GM23338 (cell line): Measurements from ENCODE around the gene SCNN1G. TPM values are rescaled to one million over a fixed set of nuclear protein-coding genes. Genes with fewer than 3 reads are reported as not detected.

ENCODE experiments used
- ATAC-seq: fragments of 200-7000 bp; cut with Tn5 transposase; 3 replicates; pipeline ENCODE4 v1.9.1; 2020
- DNase-seq: peaks from one replicate; pipeline ENCODE4 v3.0.0-alpha.2; 2015; ENCODE audit warnings: low spot score
- H2AFZ ChIP-seq: fragments of 200-600 bp; sonication (generic); 2 replicates; pipeline ENCODE4 v1.8.0; 2016; ENCODE audit warnings: antibody characterized with exemption, mild to moderate bottlenecking, moderate library complexity
- H3F3A ChIP-seq: fragments of 200-600 bp; sonication (generic); replicated peaks from 2 replicates; pipeline ENCODE4 v1.8.0; 2017; ENCODE audit warnings: antibody characterized with exemption, mixed run types, low read depth
- H3K27ac ChIP-seq: fragments of 200-600 bp; sonication (generic); 2 replicates; pipeline ENCODE4 v1.6.1; 2016; ENCODE audit warnings: low read depth
- H3K27me3 ChIP-seq: fragments of 200-600 bp; sonication (generic); 2 replicates; pipeline ENCODE4 v1.8.0; 2016; ENCODE audit warnings: mild to moderate bottlenecking, mixed run types, moderate library complexity; ENCODE audit not compliant: insufficient read depth
- H3K36me3 ChIP-seq: fragments of 200-600 bp; sonication (generic); 2 replicates; pipeline ENCODE4 v1.8.0; 2016; ENCODE audit warnings: mild to moderate bottlenecking; ENCODE audit not compliant: insufficient read depth
- H3K4me1 ChIP-seq: fragments of 200-600 bp; sonication (generic); 2 replicates; pipeline ENCODE4 v1.8.0; 2016; ENCODE audit warnings: mild to moderate bottlenecking, moderate library complexity; ENCODE audit not compliant: insufficient read depth
- H3K4me2 ChIP-seq: fragments of 200-600 bp; sonication (generic); 2 replicates; pipeline ENCODE4 v1.7.1; 2017; ENCODE audit warnings: mixed run types
- H3K4me3 ChIP-seq: fragments of 200-600 bp; sonication (generic); 2 replicates; pipeline ENCODE4 v1.6.1; 2016; ENCODE audit warnings: mixed run types
- H3K79me2 ChIP-seq: fragments of 200-600 bp; sonication (generic); replicated peaks from 2 replicates; pipeline ENCODE4 v1.8.0; 2017; ENCODE audit warnings: mild to moderate bottlenecking; ENCODE audit not compliant: insufficient read depth
- H3K9me2 ChIP-seq: fragments of 200-600 bp; sonication (generic); 2 replicates; pipeline ENCODE4 v1.8.0; 2017; ENCODE audit not compliant: insufficient read depth
- H4K20me1 ChIP-seq: fragments of 200-600 bp; sonication (generic); replicated peaks from 2 replicates; pipeline ENCODE4 v1.8.0; 2017; ENCODE audit warnings: mild to moderate bottlenecking; ENCODE audit not compliant: insufficient read depth
- H3K27ac Mint-ChIP-seq: 2 replicates; pipeline ENCODE4 v1.8.0; 2020; ENCODE audit warnings: inconsistent platforms, mild to moderate bottlenecking, moderate library complexity, mixed read lengths
- H3K27me3 Mint-ChIP-seq: 3 replicates; pipeline ENCODE4 v1.8.0; 2022; ENCODE audit warnings: low read depth, mild to moderate bottlenecking, moderate library complexity, mixed read lengths, inconsistent platforms; ENCODE audit not compliant: insufficient read depth, poor library complexity
- H3K36me3 Mint-ChIP-seq: 3 replicates; pipeline ENCODE4 v1.8.0; 2021; ENCODE audit warnings: low read depth, mild to moderate bottlenecking, inconsistent platforms, moderate library complexity, mixed read lengths
- H3K4me1 Mint-ChIP-seq: 3 replicates; pipeline ENCODE4 v1.8.0; 2020; ENCODE audit warnings: mild to moderate bottlenecking, inconsistent platforms, mixed read lengths
- H3K4me3 Mint-ChIP-seq: 3 replicates; pipeline ENCODE4 v1.8.0; 2021; ENCODE audit warnings: moderate library complexity, mild to moderate bottlenecking, inconsistent platforms, mixed read lengths
- H3K9me3 Mint-ChIP-seq: 3 replicates; pipeline ENCODE4 v1.8.0; 2020; ENCODE audit warnings: moderate library complexity, mild to moderate bottlenecking, inconsistent platforms, mixed read lengths
- CREB1 ChIP-seq: fragments of 250-450 bp; sonication (Bioruptor Pico); IDR thresholded peaks from 2 replicates; pipeline ENCODE4 v1.5.0; 2020; ENCODE audit warnings: low read depth, mild to moderate bottlenecking, moderate library complexity
- ETS1 ChIP-seq: IDR thresholded peaks from 2 replicates; pipeline ENCODE4 v1.6.1; 2016; ENCODE audit warnings: antibody characterized with exemption
- EZH2 ChIP-seq: fragments of 200-600 bp; sonication (generic); IDR thresholded peaks from one replicate; pipeline ENCODE4 v1.8.0; 2017; ENCODE audit warnings: antibody characterized with exemption, mild to moderate bottlenecking, low read depth; ENCODE audit not compliant: unreplicated experiment
- EZH2phosphoT487 ChIP-seq: fragments of 200-600 bp; sonication (generic); IDR thresholded peaks from one replicate; pipeline ENCODE4 v1.8.1; 2018; ENCODE audit warnings: antibody characterized with exemption; ENCODE audit not compliant: unreplicated experiment
- JUNB ChIP-seq: IDR thresholded peaks from one replicate; pipeline ENCODE4 v1.6.1; 2016; ENCODE audit warnings: antibody characterized with exemption; ENCODE audit not compliant: unreplicated experiment
- NANOG ChIP-seq: IDR thresholded peaks from 2 replicates; pipeline ENCODE4 v1.6.1; 2016; ENCODE audit warnings: antibody characterized with exemption, borderline replicate concordance
- POLR2AphosphoS5 ChIP-seq: IDR thresholded peaks from 2 replicates; pipeline ENCODE4 v1.6.1; 2016; ENCODE audit warnings: antibody characterized with exemption, low read depth
- STAT1 ChIP-seq: IDR thresholded peaks from one replicate; pipeline ENCODE4 v1.6.1; 2016; ENCODE audit warnings: antibody characterized with exemption; ENCODE audit not compliant: unreplicated experiment
- ZNF114 ChIP-seq: fragments of 250-450 bp; sonication (Bioruptor Pico); IDR thresholded peaks from 2 replicates; pipeline ENCODE4 v1.5.0; 2020; ENCODE audit warnings: mild to moderate bottlenecking, moderate library complexity
- ZNF331 ChIP-seq: fragments of 250-450 bp; sonication (Bioruptor Pico); IDR thresholded peaks from 2 replicates; pipeline ENCODE4 v1.5.0; 2020; ENCODE audit warnings: low read depth, mild to moderate bottlenecking, moderate library complexity
- ZNF462 ChIP-seq: fragments of 250-450 bp; sonication (Bioruptor Pico); IDR thresholded peaks from 2 replicates; pipeline ENCODE4 v1.5.0; 2020; ENCODE audit warnings: mild to moderate bottlenecking, moderate library complexity
- polyA plus RNA-seq: library from polyadenylated mRNA; unstranded; fragments of >200 nt; fragmentation: Nextera tagmentation; extraction: Ambion mirVana; gene quantifications from 2 replicates; pipeline ENCODE4 v1.2.1, GENCODE V29; 2016
- total RNA-seq: library from RNA; depleted of rRNA; stranded (reverse); fragments of >200 nt; shearing (Covaris generic); gene quantifications from 2 replicates; pipeline ENCODE4 v1.2.3, GENCODE V29; 2014
- TF ChIP-seq, protein P1 (sequence below), 2 experiments: fragments of 200-600 bp in 1 of 2; sonication (generic) in 1 of 2; conservative IDR thresholded peaks; 2 replicates each; pipeline versions ENCODE4 v1.5.1 to v1.6.1; 2016 to 2017; ENCODE audit warnings: antibody characterized with exemption in 2 of 2, low read depth in 2 of 2, mild to moderate bottlenecking in 2 of 2, moderate library complexity in 1 of 2
- TF ChIP-seq, protein P2 (sequence below): IDR thresholded peaks from one replicate; pipeline ENCODE4 v1.6.1; 2018; ENCODE audit warnings: antibody characterized with exemption; ENCODE audit not compliant: unreplicated experiment

The SCNN1G gene
- total and polyA plus RNA-seq, 2 experiments from 2014 or later: 0.97 to 1.1 TPM

DNA sequence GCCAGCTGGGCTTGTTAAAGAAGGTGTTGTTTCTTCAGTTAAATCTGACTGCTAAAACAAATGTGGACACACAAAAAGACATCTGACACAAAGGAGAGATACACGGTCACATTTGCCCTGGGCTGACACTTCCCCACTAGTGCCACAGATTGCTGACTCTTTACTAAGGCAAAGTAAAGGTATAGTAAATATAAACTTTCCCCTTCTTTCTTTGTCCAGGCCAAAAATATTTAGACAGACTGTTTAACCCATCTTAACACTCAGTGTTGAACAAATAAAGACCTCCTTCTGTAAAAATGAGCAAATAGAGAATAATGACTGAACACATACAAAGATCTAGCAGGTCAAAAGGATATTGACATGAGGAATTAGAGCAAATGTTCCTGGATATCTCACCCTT, 58.4 kb downstream of the SCNN1G start:
- no peak overlapping the region for H3K27ac ChIP-seq
- no peaks in the 10 kb centered on the region for H3F3A ChIP-seq
- no peaks in the 10 kb centered on the region; the same call in 2 of the 3 replicates for H3K9me3 Mint-ChIP-seq
- H3K36me3 ChIP-seq: no peaks in the 10 kb centered on the region
- no peaks in the 10 kb centered on the region for H3K4me1 Mint-ChIP-seq
- ATAC-seq (no peak), DNase-seq (no peak)
- TF ChIP-seq ZNF462 (CRISPR knock-in tag) (no peak), JUNB (no peak), EZH2 (no peak), POLR2AphosphoS5 (no peak), ETS1 (no peak), ZNF331 (CRISPR knock-in tag) (no peak), STAT1 (no peak), CREB1 (CRISPR knock-in tag) (no peak), NANOG (no peak), EZH2phosphoT487 (no peak), ZNF114 (CRISPR knock-in tag) (no peak)
- TF ChIP-seq, protein P1, sequence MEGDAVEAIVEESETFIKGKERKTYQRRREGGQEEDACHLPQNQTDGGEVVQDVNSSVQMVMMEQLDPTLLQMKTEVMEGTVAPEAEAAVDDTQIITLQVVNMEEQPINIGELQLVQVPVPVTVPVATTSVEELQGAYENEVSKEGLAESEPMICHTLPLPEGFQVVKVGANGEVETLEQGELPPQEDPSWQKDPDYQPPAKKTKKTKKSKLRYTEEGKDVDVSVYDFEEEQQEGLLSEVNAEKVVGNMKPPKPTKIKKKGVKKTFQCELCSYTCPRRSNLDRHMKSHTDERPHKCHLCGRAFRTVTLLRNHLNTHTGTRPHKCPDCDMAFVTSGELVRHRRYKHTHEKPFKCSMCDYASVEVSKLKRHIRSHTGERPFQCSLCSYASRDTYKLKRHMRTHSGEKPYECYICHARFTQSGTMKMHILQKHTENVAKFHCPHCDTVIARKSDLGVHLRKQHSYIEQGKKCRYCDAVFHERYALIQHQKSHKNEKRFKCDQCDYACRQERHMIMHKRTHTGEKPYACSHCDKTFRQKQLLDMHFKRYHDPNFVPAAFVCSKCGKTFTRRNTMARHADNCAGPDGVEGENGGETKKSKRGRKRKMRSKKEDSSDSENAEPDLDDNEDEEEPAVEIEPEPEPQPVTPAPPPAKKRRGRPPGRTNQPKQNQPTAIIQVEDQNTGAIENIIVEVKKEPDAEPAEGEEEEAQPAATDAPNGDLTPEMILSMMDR (conservative IDR thresholded peaks at IDR 0.05; ENCODE audit: low read depth in 2 of 2): no peak
- TF ChIP-seq, protein P2, sequence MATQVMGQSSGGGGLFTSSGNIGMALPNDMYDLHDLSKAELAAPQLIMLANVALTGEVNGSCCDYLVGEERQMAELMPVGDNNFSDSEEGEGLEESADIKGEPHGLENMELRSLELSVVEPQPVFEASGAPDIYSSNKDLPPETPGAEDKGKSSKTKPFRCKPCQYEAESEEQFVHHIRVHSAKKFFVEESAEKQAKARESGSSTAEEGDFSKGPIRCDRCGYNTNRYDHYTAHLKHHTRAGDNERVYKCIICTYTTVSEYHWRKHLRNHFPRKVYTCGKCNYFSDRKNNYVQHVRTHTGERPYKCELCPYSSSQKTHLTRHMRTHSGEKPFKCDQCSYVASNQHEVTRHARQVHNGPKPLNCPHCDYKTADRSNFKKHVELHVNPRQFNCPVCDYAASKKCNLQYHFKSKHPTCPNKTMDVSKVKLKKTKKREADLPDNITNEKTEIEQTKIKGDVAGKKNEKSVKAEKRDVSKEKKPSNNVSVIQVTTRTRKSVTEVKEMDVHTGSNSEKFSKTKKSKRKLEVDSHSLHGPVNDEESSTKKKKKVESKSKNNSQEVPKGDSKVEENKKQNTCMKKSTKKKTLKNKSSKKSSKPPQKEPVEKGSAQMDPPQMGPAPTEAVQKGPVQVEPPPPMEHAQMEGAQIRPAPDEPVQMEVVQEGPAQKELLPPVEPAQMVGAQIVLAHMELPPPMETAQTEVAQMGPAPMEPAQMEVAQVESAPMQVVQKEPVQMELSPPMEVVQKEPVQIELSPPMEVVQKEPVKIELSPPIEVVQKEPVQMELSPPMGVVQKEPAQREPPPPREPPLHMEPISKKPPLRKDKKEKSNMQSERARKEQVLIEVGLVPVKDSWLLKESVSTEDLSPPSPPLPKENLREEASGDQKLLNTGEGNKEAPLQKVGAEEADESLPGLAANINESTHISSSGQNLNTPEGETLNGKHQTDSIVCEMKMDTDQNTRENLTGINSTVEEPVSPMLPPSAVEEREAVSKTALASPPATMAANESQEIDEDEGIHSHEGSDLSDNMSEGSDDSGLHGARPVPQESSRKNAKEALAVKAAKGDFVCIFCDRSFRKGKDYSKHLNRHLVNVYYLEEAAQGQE: no peak
- H3K4me1 ChIP-seq: no peaks in the 10 kb centered on the region
- peaks cover 2% of the 10 kb centered on the region for H3K27me3 Mint-ChIP-seq
- no peak overlapping the region for H3K4me3 Mint-ChIP-seq
- H3K4me2 ChIP-seq: no peak overlapping the region
- no peak overlapping the region for H2AFZ ChIP-seq
- H3K27ac Mint-ChIP-seq: no peak overlapping the region
- H3K27me3 ChIP-seq: no peaks in the 10 kb centered on the region
- no peaks in the 10 kb centered on the region for H3K36me3 Mint-ChIP-seq
- no peaks in the 10 kb centered on the region for H3K79me2 ChIP-seq
- no peak overlapping the region for H3K4me3 ChIP-seq
- H4K20me1 ChIP-seq: no peaks in the 10 kb centered on the region
- no peaks in the 10 kb centered on the region for H3K9me2 ChIP-seq
